GM18909 (cell line): Measurements from ENCODE around the gene NUCKS1.
A peak's percentile ranks its signal among the peaks of the same experiment; 100 is the strongest.
"Not testable (repeated sequence)": the region's sequence is repeated elsewhere in the genome, so short reads cannot be mapped to it uniquely, and the experiment has no call there.

ENCODE experiments used
- ATAC-seq: cut with Tn5 transposase; IDR thresholded peaks from one replicate; pipeline ENCODE4 v1.9.1; 2021; ENCODE audit warnings: mild to moderate bottlenecking; ENCODE audit not compliant: unreplicated experiment, poor library complexity

Gene NUCKS1

DNA sequence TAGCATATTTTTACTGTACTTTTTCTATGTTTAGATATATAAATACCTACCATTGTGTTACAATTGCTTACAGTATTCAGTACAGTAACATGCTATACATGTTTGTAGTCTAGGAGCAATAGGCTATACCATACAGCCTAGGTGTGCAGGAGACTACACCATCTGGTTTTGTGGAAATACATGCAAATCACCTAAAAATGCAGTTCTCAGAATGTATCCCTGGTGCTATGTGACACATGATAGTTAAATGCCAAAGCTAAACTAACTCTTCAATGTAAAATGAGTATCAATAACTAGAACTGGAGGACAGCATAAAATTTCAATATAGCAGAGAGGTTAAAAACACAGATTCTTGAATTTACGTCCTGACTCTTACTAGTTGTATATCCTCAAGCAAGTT is 14.8 kb downstream of the NUCKS1 start:
- no peak for ATAC-seq

DNA sequence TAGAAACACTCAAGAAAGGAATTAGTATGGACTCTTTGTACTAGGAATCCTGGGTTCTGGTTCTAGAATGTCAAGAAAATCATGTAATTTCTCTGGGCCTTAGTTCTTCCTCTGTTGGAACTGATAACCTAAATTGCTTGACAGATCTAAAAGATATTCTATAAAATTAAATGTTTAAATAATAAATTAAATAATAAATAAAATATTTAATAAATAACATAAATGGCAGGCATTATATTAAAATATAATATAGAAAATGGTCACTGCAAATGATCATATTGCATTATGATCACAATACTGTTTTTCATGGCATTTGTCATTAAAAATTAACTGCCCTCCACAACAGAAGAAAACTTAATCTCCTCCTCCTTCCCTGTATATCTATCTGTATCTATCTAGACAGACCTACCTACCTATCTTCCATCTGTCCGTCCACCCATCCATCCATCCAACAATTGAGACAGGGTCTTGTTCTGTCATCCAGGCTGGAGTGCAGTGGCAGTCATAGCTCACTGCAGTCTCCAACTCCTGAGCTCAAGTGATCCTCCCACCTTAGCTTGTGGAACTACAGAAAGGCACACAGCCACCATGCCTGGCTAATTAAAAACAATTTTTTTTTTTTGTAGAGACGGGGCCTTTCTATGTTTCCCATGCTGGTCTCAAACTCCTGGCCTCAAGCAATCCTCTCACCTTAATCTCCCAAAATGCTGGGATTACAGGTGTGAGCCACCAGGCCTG is 16.4 kb downstream of the NUCKS1 start:
- no peak for ATAC-seq

- no peak for ATAC-seq
Measured at GRCh38 chr1:205729945-205730610, 19.9 kb downstream of the NUCKS1 start.

DNA sequence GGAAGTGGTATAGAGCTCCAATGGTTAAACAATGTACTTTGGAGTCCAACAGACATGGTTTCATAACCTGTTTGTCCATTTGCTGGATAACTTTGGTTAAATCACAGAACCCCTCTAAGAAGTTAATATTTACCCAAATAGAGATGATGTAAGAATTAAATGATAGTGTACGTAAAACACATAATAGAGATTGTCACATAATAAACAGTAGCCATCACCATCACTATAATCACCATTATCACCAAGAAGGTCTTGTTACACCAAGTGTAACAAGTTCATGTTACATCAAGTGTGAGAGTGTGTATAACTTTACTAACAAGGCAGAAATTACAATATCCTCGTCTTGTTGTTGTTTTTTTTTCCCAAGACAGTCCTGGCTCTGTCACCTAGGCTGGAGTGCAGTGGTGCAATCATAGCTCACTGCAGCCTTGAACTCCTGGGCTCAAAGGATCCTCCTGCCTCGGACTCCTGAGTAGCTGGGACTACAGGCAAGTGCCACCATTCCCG is 23.3 kb downstream of the NUCKS1 start:
- ATAC-seq: no peak

DNA sequence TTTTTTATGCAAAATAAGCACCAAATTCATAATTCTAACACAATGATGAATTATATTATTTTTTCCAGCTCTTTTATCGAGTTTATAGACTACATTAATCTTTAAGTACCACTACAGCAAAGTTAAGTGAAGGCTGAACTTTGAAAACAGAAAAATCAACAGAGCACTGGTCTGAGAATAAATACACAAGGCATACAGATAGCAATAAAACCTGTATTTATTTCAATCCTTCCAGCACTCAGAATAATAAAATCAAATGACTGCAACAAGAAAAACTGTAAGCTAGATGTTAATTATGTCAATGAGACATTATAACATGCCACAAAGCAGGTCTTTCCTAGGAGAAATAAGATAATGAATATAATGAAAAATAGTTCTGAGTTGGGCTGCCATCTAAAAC is 24.5 kb downstream of the NUCKS1 start:
- no peak for ATAC-seq

- not testable (repeated sequence) for ATAC-seq
Measured at GRCh38 chr1:205720740-205721139, 29.2 kb downstream of the NUCKS1 start.

GRCh38 chr1:205719762-205720161 is 30.2 kb downstream of the NUCKS1 start:
- no peak for ATAC-seq

DNA sequence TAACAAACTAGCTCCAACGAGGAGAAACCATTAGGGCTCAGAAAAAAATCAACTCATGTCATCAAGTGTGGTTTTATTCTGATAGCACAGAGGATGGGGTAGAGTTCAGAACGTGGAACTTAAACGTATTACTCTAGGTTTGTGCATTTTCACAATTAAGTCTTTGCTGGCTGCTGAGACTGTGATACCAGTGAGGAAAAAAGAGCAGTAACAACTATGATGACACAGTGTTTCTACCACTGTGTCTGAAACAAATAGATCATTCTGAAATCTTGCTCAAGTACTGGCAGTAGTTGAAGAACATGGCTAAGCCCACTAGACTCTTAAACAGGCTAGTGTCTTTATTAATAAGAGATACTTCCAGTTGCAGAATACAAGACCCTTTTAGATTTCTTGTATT is 31.0 kb downstream of the NUCKS1 start:
- ATAC-seq: no peak

GRCh38 chr1:205716371-205717132 is 33.4 kb downstream of the NUCKS1 start:
- ATAC-seq: no peak

DNA sequence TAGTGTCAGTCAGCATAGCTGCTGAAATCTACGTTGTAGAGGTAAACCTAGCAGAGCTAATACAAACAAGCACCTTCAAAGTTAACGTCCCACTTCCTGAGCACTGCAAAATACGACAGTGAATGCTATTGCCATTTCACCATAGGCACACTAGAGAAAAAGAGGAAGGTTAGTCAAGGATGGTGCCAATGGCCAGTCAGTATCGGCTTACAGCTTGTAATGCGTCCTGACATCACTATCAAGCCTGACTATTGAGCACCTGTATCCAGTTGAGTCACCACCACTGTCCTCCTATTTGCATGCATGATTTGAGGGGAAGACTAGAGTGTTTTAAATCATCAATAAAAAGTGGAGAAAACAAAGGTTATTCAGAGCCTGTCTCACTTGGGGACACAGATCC is 34.4 kb downstream of the NUCKS1 start:
- no peak for ATAC-seq

DNA sequence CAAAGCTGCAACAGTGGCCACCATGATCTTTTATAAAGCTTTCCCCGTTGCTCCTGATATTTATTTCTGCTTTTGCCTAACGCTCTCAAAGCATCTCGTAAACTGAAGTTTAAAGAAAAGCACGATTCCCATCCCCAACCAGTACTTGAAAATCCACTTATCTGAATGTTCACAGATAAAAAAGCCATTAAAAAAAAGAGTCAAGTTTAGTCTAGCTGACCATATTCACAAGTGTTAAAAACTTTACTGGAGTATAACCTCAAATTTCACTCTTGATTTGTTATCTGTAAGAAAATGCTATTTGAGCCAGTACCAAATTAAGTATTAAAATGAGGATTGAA is 35.1 kb downstream of the NUCKS1 start:
- no peak for ATAC-seq

GRCh38 chr1:205714190-205714905 is 35.6 kb downstream of the NUCKS1 start:
- no peak for ATAC-seq

- ATAC-seq: peak; percentile 50
Measured at GRCh38 chr1:205711105-205712048, 38.6 kb downstream of the NUCKS1 start.

- no peak for ATAC-seq
Measured at GRCh38 chr1:205710201-205711062, 39.5 kb downstream of the NUCKS1 start.

DNA sequence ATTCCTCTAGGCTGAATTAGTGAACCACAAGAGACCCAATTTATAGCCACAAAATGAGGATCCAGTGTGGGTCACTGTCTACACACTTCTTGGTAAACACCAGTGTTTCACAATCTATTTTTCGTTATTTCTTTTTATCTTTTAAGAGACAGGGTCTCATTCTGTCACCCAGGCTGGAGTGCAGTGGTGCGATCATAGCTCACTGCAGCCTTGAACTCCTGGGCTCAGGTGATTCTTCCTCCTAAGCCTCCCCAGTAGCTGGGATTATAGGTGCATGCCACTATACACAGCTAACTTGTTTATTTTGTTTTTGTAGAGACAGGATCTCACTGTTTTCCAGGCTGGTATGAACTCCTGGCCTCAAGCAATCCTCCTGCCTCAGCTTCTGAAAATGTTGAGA is 40.3 kb downstream of the NUCKS1 start:
- no peak for ATAC-seq

DNA sequence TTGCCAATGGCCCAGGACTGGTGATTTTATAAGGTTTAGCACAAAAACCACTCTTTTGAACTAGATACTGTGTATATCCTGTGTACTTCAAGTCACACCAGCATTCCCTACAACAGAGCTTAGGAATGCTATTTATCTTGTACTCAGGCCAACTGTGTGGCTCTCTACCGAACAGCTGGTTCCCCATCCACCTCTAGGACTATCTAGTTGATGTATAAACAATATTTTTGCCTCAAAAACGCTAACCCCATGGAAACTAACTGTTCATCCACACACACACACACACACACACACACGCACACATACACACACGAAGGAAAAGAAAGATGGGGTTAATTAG is 41.0 kb downstream of the NUCKS1 start:
- no peak for ATAC-seq

GRCh38 chr1:205706601-205707502 is 43.1 kb downstream of the NUCKS1 start:
- no peak for ATAC-seq

DNA sequence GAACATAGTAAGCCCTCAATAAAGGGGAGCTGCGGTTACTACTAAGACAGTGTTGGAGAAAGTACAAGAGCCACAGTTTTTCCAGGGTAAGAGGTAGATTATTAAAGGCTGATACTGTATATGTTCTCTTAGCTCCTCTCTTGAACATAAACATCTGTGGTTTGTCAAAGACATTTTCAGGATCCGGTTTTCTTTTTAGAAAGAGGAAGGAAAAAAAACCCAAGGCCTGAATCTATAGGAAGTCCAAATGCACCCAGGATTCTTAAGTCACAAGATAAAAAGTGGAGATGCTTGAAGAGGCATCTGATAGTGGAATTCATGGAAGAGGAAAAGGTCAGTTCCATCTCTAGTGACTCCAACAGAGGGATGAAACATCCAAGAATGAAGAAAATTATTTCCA is 45.1 kb downstream of the NUCKS1 start:
- ATAC-seq: no peak
